ENCODE measurements around the gene APOM.

- TF ChIP-seq BHLHE40 (IDR thresholded peaks at IDR 0.05; ENCODE audit: borderline replicate concordance) = no peak
- no peak for TF ChIP-seq ARNT (IDR thresholded peaks at IDR 0.05)
- no peak for TF ChIP-seq PKNOX1 (IDR thresholded peaks at IDR 0.05)
- no peak for TF ChIP-seq SUZ12 (IDR thresholded peaks at IDR 0.05)
- no peak for TF ChIP-seq ELF4 (IDR thresholded peaks at IDR 0.05)
- no peak for TF ChIP-seq FOXA1 (IDR thresholded peaks at IDR 0.05)
- TF ChIP-seq FOXK2 (IDR thresholded peaks at IDR 0.05) = no peak
- no peak for TF ChIP-seq NFRKB (IDR thresholded peaks at IDR 0.05)
These were observed 33.7 kb upstream of the APOM start for GRCh38 chr6:31621991-31622390.
